HG03108 (cell line): Measurements from ENCODE around the gene BLM.
"Not testable (repeated sequence)": the region's sequence is repeated elsewhere in the genome, so short reads cannot be mapped to it uniquely, and the experiment has no call there.

Source experiments
- ATAC-seq: cut with Tn5 transposase; IDR thresholded peaks from one replicate; pipeline ENCODE4 v1.9.1; 2021; ENCODE audit warnings: moderate library complexity; ENCODE audit not compliant: unreplicated experiment

BLM gene

DNA sequence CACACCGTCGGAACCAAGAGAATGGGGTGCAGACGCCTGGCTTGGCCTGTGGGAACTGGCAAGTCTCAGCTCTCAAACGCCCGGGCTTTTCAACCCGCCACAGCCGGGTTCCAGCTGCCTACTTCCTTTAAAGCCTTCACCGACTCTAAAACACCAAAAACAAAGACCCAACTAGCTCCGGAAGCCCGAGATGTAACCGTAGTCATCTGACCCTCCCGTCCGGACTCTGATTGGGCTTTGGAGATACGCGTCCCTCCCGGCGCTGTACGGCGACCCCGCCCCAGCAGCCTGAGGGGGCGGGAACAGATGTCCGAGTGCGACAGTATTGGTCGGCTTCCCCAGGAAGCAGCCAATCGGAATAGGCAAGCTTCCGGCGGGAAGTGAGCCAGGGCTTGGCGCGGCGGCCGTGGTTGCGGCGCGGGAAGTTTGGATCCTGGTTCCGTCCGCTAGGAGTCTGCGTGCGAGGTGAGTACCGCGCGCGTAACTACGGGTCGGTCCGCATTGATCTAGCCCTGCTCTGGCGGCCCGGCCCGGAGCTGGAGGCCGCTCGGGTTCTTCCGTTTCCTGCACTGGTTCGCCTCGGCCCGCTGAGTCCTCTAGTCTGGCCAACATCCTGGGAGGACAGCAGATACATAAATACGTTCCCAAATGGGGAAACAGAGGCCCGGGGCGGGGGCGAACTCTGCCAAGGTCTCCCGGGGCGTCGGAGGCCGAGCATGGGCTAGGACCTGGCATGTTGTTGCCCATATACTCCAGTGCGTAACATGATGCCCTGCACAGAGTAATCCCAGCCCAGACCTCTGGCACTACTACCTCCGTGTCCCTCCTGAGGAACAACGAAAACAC, at the start of gene BLM:
TSS of gene BLM (plus strand) at position 371 of the 846 bp plus-strand sequence. CDS start 30,047 bp downstream, outside the sequence.
- peak; percentile 99 for ATAC-seq

DNA sequence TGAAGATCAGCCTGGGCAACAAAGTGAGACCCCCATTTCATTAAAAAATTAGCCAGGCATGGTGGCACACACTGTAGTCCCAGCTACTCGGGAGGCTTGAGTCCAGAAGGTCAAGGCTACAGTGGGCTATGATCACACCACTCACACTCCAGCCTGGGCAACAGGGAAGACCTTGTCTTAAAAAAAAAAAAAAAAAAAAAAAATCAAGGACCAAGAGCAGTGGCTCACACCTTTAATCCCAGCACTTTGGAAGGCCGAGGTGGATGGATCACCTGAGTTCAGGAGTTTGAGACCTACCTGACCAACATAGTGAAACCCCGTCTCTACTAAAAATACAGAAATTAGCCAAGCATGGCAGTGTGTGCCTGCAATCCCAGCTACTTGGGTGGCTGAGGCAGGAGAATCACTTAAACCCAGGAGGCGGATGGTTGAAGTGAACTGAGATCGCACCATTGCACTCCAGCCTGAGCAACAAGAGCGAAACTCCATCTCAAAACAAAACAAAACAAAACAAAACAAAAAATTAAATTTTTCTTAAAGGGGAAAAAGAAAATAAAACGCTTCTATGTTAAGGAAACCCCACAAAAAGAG, 49.3 kb upstream of the BLM start:
- not testable (repeated sequence) for ATAC-seq

DNA sequence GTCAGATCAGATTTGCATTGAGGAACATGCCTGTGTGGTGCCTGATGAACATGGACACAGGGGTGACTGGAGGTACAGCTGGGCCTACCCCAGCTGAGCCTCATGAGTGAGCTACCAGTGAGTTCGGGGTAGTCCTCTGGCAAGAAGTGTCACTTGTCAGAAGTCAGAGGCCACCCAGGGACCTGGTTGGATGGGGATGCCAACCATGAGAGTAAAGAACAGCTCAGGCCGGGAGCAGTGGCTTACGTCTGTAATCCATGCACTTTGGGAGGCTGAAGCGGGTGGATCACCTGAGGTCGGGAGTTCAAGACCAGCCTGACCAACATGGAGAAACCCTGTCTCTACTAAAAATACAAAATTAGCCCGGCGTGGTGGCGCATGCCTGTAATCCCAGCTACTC, 46.5 kb upstream of the BLM start:
- not testable (repeated sequence) for ATAC-seq

DNA sequence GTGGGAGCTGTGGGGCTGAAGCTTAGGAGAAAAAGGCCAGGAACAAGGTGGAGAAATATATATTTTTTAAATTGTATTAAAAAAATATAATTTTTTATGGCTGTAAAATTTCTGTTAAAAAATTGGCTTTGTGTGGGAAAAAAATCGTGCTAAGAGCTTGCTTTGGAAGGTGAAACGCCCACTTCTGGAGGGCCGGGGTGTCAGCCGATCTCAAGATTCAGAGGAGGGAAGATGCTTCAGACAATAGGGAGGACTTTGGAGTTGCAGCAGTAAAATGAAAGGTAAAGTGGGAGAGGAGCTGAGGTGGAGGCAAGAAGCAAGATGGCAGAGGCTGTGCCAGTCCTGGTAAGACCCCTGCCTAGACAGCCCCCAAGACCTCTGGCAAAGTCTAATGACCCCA, 45.9 kb upstream of the BLM start:
- no peak for ATAC-seq

DNA sequence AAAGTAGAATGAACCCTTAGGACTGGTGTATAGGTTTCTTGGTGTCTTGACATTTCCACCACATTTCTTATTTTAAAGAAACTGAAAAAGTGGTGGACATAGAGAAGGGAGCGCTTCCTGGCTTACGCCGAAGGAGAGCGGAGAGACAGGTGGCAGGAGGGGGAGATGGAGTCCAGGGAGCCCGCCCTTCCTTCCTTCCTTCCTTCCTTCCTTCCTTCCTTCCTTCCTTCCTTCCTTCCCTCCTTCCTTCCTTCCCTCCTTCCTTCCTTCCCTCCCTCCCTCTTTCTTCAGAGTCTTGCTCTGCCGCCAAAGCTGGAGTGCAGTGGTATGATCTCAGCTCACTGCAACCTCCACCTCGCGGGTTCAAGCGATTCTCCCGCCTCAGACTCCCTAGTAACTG, 43.8 kb upstream of the BLM start:
- not testable (repeated sequence) for ATAC-seq

DNA sequence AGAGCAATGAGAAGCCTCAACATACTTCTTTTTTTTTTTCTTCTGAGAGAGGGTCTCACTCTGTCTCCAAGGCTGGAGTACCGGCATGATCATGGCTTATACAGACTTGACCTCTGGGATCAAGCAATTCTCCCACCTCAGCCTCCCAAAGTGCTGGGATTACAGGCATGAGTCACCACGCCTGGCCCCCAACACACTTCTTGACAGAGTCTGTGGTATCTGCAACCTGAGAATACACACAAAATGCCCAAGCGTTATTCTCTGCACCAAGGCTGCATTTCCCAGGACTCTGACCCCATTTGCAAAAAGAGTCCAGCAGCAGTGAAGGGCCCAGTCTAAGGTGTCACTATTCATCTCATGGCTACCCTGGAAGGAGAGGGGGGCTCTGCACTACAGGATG, 42.7 kb upstream of the BLM start:
- ATAC-seq: no peak

DNA sequence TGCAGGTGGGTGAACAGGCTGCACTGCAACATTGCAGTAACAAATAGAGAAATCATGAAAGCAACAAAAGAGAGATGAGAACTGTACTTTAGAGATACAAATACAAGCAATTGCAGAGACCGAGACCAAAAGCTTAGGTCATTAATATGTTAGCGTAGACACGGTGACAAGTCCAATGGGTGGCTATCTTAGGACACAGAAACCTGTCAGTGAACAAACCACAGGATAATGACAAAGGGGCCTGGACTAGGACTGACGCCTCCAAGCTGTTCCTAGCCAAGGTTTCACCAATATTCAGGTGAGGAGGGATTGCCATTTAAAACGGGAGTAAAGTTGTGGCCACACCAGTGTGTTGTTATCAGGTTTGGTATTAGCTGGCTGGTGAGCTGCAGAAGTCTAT, 41.7 kb upstream of the BLM start:
- ATAC-seq: no peak

DNA sequence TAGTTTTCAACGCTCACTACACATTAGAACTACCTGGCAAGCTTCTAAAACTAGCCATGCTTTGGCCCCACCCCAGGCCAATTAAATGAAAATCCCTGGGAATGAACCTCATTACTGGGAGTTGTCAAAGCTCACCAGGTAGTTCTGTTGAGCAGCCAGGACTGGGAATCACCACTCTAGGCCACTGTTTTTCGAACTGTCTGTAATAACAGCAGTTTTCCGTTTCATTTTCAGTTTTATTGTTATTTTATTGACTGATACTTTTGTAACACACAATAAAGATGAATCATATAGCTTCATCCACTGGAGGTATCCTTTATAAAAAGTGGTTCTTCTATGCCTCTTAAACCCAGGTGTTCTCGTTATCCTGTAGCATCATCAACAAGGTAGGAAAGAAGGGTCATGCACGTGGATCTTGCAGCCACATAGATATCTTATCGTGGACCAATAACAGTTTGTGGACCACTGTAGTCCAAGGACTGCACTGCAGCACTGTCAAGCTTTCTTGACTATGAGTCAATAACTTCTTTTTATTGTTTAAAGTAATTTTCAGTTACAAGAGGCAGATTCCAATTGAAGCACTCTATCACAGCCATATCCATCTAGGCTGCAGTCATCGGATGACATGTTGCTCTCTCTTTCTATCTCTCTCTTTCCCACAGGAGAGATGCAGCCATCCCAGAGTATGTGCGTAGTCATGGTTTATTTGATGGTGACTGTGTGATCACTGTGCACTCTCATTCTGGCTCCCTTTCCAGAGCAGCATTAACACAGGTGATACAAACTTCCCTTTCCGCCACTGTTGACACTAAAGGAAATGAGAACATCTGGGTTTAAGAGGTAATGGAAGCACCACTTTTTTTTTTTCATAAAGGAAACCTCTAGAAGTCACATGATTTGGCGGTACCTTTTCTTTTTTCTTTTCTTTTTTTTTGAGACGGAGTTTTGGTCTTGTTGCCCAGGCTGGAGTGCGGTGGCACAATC, 39.0 kb upstream of the BLM start:
- no peak for ATAC-seq

DNA sequence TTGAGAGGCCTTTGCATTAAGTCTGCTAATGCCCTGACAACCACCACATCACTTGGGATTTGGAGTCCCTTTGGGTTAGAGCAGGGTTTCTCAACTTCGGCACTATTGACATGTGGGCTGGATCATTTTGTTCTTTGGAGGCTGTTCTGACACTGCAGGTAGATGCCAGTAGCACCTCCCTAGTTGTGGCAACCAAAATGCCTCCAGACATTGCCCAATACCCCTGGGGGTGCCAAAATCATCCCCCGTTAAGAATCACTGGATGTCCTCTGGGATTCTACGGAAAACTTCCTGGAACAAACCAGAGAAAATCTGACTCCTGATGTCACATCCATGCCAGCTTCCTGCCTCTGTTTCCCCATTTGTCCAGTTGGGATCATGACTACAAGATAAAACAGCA, 37.2 kb upstream of the BLM start:
- no peak for ATAC-seq

DNA sequence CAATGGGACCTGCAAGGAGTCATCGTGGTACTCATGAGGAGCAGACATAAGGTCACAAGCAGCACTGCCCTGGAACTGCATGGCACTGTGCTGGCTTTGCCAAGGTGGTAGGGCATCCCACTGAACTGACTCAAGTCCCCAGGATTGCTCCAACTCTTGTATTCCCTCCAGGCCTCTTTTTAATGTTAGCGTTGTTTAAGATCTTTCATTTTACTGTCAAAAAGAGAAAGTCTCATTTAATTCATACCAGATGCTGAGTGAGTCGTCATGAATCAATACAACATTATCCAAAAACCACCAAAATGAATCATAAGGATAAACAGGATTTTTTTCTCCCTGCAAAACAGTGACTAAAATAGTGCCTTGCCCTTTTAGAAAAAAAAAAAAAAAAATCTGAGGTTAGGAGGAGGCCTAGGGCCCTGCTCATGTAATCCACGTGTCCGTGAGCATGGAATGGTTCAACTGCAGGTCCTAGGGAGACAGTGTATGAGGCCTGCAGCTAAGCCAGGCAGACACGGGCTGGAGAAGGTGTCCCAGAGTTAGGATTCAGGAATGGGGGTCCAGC, 36.7 kb upstream of the BLM start:
- ATAC-seq: no peak

DNA sequence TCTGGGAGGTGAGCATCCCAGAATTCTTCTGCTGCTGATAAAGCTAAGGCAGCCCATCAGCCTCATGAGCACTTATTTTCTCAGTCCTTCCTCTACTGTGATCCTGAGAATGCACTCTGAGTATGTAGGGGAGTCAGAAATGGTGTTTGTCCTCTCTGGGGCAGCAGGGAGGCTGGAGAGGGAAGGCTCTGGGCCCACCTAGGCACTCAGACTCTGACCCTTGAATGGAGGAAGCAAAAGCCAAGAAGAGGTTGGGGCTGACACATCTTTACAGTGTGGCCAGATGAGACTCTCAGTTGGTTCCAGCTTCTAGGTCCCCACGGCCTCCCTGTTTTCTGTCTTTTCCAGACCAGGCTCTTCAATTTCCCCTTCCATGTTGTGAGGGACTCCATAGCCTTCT, 36.1 kb upstream of the BLM start:
- no peak for ATAC-seq

DNA sequence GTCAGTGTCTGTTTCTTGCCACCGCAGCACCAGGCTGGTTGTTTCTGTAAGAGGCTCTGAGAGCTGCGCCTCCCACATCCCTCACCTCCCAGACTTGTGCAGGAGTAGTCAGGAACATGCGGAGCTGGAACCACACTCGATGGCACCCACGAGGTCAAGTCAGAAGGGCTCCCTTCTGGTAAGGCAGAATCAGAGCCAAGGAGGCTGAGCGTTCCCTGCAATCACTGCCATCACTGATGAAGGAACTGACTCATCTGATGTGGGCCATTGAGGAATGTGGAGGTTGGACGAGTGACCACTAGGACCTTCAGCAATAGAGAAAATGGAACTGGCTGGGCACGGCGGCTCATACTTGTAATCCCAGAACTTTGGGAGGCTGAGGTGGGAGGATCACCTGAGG, 35.7 kb upstream of the BLM start:
- no peak for ATAC-seq

DNA sequence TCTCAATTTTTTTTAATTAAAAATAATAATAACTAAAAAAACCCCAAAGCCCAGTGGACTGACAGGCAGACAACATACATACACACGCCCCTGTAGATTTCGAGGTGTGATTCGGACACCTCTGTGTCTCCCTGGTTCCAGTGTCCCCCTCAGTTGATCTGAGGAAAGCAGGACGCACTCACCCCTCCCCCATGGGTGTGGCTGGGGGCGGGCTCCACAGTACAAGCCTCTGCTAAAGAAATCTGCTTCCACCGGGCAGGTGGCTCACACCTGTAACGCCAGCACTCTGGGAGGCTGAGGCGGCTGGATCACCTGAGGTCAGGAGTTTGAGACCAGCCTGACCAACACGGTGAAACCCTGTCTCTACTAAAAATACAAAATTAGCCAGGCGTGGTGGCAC, 33.8 kb upstream of the BLM start:
- no peak for ATAC-seq

DNA sequence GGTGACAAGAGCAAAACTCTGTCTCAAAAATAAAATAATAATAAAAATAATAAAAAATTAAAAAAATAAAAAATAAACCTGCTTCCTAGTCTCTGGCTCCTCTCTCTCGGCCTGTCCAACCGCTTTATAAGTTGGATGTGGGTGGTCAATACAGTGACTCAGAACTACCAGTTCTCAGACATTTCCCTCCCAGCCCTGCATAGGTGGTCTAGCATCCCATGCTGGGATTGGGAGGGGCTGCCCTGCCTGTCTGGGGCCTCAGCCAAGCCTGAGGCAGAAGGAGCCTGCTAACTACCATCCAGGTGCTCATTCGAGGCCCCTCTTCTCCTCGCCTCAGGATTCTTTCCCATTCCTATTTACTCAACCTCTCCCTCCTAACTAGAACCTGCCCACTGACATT, 33.3 kb upstream of the BLM start:
- ATAC-seq: no peak

DNA sequence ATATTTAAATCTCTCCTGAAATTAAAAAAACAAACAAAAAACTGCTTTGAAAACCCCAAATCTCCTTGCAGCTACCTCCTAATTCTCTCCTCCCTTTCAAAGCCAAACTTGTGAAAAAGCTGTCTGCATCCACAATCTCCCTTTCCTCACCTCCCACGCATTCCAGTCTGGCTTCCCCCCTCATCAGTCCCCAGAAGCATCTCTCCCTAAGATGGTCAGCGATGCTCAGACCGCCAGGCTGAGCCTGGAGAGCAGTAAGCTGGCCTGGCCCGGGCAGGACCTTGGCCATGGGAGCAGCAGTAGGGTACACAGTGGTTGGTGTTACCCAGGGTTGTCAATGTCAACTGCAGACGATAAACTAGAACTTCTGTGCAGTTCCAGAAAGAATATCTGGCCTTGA, 32.9 kb upstream of the BLM start:
- ATAC-seq: no peak

DNA sequence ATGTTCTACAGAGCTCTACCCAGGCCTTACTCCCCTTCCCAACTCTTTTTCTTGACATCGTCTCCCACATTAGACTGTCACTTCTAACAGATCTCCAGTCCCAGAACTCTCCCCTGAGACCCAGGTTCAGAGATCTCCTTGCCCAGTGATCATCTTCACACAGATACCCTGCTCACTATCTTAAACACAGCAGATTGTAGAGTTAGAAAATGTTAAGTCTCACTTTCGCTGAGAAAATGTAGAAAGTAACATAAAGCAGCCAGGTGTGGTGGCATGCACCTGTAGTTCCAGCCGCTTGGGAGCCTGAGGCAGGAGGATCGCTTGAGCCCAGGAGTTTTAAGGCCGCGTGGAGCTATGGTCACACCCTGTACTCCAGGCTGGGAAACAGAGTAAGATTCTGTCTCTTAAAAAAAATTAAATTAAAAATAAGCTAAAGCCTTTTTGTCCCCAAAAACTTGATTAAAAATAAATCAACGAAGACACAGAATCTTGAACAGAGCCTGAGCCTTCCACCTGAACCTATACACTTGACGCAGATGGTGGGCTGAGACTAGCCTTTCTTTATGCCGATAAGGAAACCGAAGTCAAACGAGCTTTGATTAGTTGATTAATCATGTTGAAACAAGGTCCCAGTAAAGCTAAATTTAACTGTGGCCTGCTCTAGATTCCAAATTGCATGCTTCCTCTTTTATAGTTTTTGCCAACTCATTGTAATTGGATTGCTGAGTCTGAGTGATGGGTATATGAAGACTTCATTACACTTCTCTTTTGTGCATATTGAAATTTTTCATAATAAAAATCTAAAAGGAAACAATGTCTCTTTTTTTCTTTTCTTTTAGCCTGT, 31.3 kb upstream of the BLM start:
- peak; percentile 13 for ATAC-seq

DNA sequence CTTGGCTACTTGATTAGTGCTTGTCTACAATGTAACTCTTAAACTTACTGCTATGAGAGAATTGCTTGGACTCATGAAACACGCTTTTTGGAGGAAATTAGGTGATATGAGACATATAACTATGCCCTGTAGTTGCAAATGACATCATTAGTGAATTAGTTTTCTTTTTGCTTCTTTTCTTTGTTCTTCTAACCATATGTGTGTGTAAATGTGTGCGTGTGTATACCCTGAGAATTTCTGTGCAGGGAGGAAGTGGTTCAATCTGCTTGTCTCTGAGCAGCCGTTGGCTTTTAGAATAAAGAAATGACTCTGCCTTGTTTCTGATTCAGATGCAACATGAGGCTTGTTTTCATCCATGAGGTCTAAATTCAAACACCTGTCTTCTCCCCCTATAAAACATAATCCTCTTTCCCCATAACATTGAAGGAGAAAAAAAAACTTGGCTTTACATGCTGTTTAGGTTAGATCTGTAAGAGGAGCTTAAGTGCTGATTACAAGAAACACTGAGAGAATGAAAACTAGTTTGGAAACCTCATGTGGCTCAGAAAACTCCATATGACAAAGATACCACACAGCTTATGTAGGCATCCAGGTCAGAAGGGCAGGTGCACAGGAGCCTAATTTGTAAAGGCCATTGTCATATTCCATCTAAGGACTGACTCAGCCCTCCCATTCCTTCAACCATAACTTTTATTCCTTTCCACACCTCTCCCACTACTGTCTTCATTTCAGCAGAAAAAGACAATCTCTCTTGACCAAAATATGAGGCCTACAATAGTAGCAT, 30.5 kb upstream of the BLM start:
- peak; percentile 84 for ATAC-seq

DNA sequence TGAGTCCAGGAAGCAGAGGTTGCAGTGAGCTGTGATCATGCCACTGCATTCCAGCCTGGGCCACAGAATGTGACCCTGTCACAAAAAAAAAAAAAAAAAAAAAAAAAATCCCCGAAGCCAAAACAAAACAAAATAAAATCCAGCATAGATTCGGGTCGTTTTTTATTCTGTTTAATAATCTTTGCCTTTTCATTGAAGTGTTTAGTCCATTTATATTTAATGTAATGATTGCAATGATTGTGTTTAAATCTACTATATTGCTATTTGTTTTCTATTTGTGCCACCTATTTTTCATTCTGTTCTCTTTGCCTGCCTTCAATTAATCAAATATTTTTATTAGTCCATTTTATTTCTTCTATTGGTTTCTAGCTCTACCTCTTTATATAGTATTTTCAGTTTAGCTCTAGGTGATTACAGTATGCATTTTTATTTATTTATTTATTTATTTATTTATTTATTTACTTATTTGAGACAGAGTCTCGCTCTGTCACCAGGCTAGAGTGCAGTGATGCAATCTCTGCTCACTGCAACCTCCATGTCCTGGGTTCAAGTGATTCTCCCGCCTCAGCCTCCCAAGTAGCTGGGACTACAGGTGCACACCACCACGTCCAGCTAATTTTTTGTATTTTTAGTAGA, 27.7 kb upstream of the BLM start:
- ATAC-seq: not testable (repeated sequence)

DNA sequence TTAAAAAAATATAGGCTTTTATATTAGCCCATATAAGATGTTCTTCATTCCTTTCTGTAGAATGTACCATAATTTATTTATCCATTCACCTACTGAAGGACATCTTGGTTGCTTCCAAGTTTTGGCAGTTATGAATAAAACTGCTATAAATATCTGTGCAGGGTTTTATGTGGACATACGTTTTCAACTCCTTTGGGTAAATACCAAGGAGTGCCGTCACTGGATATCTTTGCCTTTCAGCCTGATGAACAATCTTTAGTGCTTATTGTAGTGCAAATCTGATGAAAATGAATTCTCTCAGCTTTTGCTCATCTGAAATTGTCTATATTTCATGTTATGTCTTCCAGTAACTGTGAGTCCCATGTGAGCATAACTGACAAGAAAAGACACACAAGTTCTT, 26.6 kb upstream of the BLM start:
- ATAC-seq: no peak
